ENCODE results near the gene RETSAT.

Gene RETSAT

DNA sequence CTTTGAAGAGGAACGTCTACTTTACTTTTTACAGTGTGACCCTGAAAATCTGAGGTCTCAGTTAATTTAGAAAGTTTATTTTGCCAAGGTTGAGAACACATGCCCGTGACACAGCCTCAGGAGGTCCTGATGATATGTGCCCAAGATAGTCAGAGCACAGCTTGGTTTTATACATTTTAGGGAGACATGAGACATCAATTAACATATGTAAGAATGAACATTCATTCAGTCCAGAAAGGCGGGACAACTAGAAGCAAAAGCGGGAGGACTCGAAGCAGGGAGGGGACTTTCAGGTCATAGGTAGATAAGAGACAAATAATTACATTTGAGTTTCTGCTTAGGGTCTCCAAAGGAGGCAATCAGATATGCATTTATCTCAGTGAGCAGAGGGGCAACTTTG is 23.9 kb upstream of the RETSAT start:
- Histone ChIP-seq H3K27me3 (ENCODE audit: insufficient read depth, poor library complexity, severe bottlenecking) (no peaks in the 10 kb centered on the region), H3K27ac (replicated peaks) (no peak overlapping the region), H3K4me3 (replicated peaks; ENCODE audit: insufficient read depth, low read length) (no peak overlapping the region)
- TF ChIP-seq, protein P1, sequence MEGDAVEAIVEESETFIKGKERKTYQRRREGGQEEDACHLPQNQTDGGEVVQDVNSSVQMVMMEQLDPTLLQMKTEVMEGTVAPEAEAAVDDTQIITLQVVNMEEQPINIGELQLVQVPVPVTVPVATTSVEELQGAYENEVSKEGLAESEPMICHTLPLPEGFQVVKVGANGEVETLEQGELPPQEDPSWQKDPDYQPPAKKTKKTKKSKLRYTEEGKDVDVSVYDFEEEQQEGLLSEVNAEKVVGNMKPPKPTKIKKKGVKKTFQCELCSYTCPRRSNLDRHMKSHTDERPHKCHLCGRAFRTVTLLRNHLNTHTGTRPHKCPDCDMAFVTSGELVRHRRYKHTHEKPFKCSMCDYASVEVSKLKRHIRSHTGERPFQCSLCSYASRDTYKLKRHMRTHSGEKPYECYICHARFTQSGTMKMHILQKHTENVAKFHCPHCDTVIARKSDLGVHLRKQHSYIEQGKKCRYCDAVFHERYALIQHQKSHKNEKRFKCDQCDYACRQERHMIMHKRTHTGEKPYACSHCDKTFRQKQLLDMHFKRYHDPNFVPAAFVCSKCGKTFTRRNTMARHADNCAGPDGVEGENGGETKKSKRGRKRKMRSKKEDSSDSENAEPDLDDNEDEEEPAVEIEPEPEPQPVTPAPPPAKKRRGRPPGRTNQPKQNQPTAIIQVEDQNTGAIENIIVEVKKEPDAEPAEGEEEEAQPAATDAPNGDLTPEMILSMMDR (IDR thresholded peaks at IDR 0.05; ENCODE audit: insufficient read depth, low read length), result no peak
- TF ChIP-seq REST (IDR thresholded peaks at IDR 0.05; ENCODE audit: insufficient replicate concordance, low read depth) (no peak), SPI1 (IDR thresholded peaks at IDR 0.05; ENCODE audit: borderline replicate concordance, low read depth) (no peak), GABPA (IDR thresholded peaks at IDR 0.05; ENCODE audit: low read depth) (no peak), POLR2AphosphoS5 (IDR thresholded peaks at IDR 0.05; ENCODE audit: low read depth) (no peak)
- no peak for DNase-seq (ENCODE audit: low read depth in 1 of 2, low spot score in 1 of 2)

DNA sequence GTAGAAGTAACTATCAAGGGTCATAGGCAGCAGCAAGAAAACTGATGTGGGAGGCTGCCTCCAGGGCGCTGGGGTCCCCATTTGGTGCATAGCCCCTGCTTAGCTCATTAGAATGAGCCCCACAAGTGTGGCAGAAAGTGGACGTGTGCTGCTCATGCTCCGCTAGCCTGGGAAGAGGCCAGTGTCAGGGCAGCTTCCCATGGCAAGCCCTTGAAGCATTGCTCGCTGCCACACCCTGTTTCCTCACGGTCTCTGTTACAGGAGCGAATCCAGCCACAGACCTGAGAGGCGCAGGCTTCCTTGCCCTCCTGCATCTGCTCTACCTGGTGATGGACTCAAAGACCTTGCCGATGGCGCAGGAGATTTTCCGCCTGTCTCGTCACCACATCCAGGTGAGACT is 22.8 kb upstream of the RETSAT start:
- Histone ChIP-seq H3K4me3 (replicated peaks; ENCODE audit: insufficient read depth, low read length) (no peak overlapping the region), H3K27ac (replicated peaks) (no peak overlapping the region), H3K27me3 (ENCODE audit: insufficient read depth, poor library complexity, severe bottlenecking) (no peaks in the 10 kb centered on the region)
- no peak for DNase-seq (ENCODE audit: low read depth in 1 of 2, low spot score in 1 of 2)
- TF ChIP-seq, protein P1 (IDR thresholded peaks at IDR 0.05; ENCODE audit: insufficient read depth, low read length), result no peak
- TF ChIP-seq SPI1 (IDR thresholded peaks at IDR 0.05; ENCODE audit: borderline replicate concordance, low read depth) (no peak), REST (IDR thresholded peaks at IDR 0.05; ENCODE audit: insufficient replicate concordance, low read depth) (no peak), POLR2AphosphoS5 (IDR thresholded peaks at IDR 0.05; ENCODE audit: low read depth) (no peak), GABPA (IDR thresholded peaks at IDR 0.05; ENCODE audit: low read depth) (no peak)

DNA sequence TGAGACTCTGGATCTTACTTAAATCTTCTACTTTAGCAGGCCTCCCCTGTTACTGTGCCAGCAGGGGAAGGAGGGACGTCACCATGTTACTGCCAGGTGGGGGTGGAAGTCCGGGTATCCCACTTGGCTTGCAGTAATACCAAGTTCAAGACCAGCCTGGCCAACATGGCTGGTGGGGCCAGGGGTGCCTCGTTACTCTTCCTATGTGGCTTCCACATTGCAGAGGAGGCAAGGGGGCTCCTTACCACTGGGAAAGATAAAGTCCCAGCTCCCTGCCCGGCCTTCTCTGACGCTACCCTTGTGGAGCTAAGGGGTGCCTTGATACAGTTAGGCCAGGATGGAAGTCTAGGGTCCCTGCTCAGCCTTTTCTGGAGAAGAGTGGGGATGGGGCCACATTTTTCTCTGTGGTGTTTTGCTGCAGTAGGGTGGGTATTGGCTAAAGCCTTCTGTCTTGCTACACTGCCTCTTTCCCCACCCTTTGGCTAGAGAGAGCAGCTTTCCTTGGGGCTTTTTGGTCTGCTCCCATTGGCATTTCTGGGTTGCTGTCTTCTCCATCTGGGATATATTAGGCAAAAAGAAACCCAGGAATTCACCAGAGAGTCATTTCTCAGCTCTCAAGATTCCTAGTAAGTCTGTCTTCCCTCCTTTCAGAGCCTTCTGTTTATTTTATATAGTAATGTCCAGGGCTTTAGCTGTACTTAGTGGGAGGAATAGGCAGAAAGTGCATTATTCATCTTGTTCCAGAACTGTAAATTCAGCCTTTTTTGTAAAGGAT is 22.1 kb upstream of the RETSAT start:
- no peak overlapping the region for H3K4me3 ChIP-seq (replicated peaks; ENCODE audit: insufficient read depth, low read length)
- no peak for DNase-seq (ENCODE audit: low read depth in 1 of 2, low spot score in 1 of 2)
- H3K27me3 ChIP-seq (ENCODE audit: insufficient read depth, poor library complexity, severe bottlenecking), result no peaks in the 10 kb centered on the region
- no peak for TF ChIP-seq GABPA (IDR thresholded peaks at IDR 0.05; ENCODE audit: low read depth)
- TF ChIP-seq SPI1 (IDR thresholded peaks at IDR 0.05; ENCODE audit: borderline replicate concordance, low read depth), result no peak
- no peak for TF ChIP-seq REST (IDR thresholded peaks at IDR 0.05; ENCODE audit: insufficient replicate concordance, low read depth)
- TF ChIP-seq, protein P1 (IDR thresholded peaks at IDR 0.05; ENCODE audit: insufficient read depth, low read length), result no peak
- TF ChIP-seq POLR2AphosphoS5 (IDR thresholded peaks at IDR 0.05; ENCODE audit: low read depth), result no peak
- no peak overlapping the region for H3K27ac ChIP-seq (replicated peaks)

Data from HL-60 (cell line).